ENCODE results near the gene FFAR2.
A peak's percentile ranks its signal among the peaks of the same experiment; 100 is the strongest.

FFAR2 gene

DNA sequence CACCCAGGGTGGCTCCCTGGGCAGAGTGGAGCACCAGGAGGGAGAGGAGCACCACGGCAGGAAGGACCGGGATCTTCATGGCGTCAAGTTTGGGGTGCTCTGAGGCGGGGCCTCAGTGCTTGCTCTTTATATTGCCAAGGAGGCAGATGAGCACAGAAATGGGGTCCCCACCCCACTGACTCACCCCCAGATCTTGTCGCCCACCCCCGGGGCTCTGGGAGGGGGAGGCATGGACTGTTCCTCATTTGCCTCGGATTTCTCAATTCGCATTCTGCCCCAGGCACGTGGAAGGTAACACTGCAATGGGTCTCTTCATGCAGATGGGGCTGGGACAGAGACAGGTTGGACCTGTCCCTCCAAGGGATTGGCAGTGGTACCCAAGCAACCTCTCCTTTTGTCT lies 42.3 kb downstream of the FFAR2 start, which contains the start of gene KRTDAP:
Gene KRTDAP (minus strand): TSS at position 101 of the 400 bp plus-strand sequence. CDS start 22 bp downstream, at position 79.
- DNase-seq, result no peak

DNA sequence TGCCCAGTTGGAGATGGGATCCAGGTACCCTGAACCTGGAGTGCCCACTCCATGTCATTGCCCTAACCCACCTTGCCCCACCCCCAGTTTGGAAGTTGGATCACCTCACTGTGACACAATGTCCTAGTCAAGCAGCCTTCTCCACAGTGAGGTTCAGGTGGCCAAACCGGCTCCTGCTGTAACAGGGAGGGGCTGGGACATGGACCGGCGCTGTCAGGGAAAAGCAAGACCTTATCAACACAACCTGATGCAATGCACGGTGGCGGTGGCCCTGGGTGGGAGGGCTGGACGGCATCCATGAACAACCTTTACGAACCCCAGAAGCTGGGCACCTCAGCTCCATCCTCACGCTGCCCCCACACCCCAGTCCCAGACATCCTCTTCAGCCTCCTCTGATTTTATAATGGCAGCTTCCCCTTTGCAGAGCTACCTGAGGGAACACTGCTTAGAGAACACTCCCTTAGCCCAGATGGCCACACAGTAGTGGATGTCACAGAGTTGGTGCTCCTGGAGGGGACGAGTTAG lies 43.8 kb downstream of the FFAR2 start:
- no peak for DNase-seq

DNA sequence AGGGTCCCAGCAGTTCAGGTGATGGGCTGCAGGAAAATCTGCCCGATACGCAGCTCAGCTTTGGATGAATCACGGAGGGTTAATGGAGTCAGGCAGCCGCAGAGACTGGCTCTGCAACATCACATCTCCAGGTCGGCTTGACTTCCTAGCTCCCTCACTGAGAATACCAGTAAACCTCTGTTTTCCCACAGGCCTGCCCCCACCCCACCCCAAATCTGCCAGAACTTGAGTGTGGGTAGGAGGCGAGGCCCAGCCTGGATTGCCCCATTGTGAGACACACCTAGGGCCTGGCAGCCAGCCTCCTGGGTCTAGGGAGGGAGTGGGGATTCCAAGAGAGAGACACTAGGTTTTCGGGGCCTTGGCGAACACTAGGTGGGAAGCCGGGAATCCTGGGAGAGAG lies 45.9 kb downstream of the FFAR2 start:
- no peak for DNase-seq

DNA sequence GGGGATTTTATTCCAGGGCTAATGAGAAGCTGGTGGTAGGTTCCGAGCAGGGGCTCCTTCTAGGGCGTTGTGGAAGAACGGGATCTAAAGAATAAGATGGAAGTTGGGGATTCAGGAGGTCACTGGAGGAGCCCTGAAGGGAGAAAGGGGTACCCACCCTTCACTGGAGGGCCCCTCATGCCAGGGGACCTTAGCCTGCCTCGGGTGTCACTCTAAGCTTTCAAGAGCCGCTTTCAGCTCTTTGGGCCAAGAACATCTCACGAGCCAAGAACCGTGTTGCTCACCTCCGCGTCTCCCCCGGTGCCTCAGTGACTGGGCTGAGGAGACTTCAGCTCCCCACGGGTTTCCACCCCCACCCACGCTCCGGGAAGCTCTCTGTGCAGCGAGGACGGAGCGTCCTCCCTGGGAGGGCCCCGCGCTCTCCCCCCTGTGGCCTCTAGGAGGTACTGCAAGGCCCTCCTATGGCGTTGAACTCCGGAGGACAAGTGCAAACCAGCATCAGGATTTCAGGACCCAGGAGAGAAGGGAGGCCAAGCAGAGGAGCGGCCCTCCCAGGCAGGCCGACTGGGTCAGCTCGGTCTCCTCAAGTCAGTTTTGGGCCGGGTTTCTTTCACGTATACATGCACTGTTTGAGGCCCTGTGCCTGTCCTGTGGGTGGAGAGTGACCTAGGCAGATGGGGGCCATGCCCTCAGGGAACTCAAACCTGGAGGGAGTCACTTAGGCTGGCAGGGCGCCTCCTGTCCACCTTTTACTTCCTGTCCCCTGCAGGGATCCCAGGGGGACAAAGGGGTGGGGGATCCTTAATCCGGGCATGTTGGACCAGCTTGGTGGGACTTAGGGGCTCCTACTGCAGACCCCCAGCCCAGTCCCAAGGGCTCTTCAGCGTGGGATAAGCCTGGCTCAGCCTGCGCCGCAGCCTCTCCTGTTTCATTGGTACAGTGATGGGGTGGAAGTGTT lies 47.3 kb downstream of the FFAR2 start:
- DNase-seq, result peak; percentile 23 to 56 (median 52)

DNA sequence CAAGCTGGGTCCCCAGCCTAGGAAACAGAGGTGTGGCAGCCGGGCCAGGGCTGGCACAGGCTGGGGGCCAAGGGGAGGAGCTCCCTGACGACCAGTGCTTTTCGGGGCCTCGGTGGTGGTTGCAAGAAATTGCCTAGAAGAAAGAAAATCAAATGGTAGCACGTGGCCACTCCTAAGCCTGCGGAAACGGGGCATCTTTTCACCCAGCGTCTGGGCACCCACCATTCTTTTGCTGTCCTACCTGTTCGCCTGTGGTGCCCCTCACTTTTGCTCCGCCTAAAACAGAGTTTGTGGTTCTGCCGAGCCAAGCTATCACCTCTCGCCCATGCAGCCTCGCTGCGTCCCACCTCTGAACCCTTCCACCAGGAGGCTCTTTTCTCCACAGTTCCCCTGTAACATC lies 49.3 kb downstream of the FFAR2 start:
- DNase-seq, result no peak

DNA sequence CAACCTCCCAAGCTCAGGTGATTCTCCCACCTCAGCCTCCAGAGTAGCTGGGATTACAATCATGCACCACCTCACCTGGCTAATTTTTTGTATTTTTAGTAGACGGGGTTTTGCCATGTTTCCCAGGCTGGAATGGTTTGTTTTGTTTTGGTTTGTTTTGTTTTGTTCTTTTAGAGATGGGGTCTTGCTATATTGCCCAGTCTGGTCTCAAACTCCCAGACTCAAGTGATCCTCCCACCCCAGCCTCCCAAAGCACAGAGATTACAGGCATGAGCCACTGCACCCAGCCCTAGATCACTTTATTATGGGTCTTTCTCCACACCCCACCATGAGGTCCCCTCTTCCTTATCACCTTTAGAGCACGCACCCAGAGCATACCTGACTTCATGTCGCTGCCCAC lies 50.2 kb downstream of the FFAR2 start:
- no peak for DNase-seq

DNA sequence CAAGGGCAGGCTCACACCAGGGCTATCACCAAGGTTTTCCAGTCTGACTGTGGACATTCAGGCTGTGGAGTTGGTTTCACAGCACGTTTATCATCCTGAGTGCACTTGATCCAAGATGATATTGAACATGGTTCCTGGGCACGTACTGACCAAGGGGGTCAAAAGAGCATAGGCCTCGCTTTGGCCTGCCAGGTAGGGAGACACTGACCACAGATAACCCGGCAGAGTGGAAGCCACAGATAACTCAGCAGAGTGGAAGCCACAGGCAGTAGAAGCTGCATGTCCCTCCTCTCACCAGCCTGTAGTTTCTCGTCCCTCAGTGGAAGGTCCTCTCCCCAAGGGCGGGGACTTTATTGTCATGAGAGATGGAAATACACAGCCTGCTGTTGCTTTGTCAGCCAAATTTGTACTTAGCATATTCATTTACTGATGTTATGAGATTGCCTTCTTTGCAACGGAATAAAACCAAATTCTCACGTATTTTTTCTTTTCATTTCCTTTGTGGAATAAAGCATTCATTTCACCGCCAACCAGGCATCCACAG lies 51.0 kb downstream of the FFAR2 start:
- DNase-seq, result no peak

DNA sequence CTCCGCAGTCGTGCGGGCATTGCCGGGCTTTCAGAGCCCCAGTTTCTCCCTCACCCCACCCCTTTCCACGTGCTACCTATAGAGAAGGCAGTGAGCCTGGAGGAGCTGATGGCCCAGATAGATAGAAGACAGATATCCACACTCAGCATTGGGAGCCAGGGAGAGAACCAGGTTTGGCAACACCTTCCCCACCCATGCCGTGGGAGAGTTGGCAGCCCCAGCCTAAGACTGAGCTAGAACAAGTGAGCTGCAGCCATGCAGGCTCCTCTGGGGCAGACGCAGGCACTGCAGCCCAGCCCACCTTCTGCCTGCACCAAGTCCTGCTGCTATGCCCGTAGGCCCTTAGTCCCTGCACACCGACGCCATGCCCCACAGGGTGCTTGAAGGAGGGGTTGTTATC lies 52.6 kb downstream of the FFAR2 start:
- DNase-seq, result no peak

Measured in NCI-H1417 (cell line).